K562 (cell line): ENCODE data around the gene RPL3. TPM values are rescaled to one million over a fixed set of nuclear protein-coding genes. Genes with fewer than 3 reads are reported as not detected.
A peak's percentile ranks its signal among the peaks of the same experiment; 100 is the strongest.

ENCODE experiments used
- ATAC-seq: fragments of 200-7000 bp; cut with Tn5 transposase; 3 replicates; pipeline ENCODE4 v1.9.1; 2020; ENCODE audit warnings: moderate library complexity
- BruUV-seq: library from RNA; stranded (reverse); fragments of 400-500 nt; replicated peaks from 2 replicates; lab custom pipeline; 2021; lab: Mats Ljungman, UMichigan
- CTCF ChIA-PET: fragments of 300-600 bp; formaldehyde crosslinking; extraction: SDS; loops from one replicate; lab custom pipeline; 2021; ENCODE audit warnings: low intra/inter-chr PET ratio; lab: Yijun Ruan, JAX
- POLR2A ChIA-PET: fragments of 300-600, 350-650 bp; sonication (Branson Sonifier 250); formaldehyde crosslinking; extraction: SDS; loops from one replicate; lab custom pipeline; 2021; ENCODE audit warnings: antibody characterized with exemption, inconsistent platforms; lab: Yijun Ruan, JAX
- DNase-seq, 4 experiments: peaks; one replicate each; pipeline versions ENCODE4 v3.0.0 to v3.0.0-alpha.2; 2011 to 2018; ENCODE audit warnings: low spot score in 3 of 4, mixed read lengths in 3 of 4; ENCODE audit errors: extremely low read depth in 1 of 4
- FAIRE-seq: peaks from 2 replicates; lab custom pipeline; 2011; peaks lifted over from hg19 to GRCh38; lab: Jason Lieb, UNC
- H2AFZ ChIP-seq: 2 replicates; pipeline ENCODE4 v1.6.0; 2011; ENCODE audit warnings: low read depth, low read length, control low read depth, inconsistent platforms
- H3K27ac ChIP-seq: fragments of 200-600 bp; 3 replicates; pipeline ENCODE4 v1.8.0; 2011; ENCODE audit warnings: low read depth, mild to moderate bottlenecking, control low read depth, inconsistent platforms, low read length, moderate library complexity, mixed read lengths; ENCODE audit errors: extremely low read depth
- H3K27me3 ChIP-seq, 2 experiments: fragments of 300-600 bp in 1 of 2; 2 replicates in 1 of 2; 3 replicates in 1 of 2; pipeline versions ENCODE4 v1.6.0 to v1.8.0; 2011; ENCODE audit warnings: inconsistent platforms in 2 of 2, low read length in 2 of 2, mild to moderate bottlenecking in 1 of 2, mixed read lengths in 1 of 2, moderate library complexity in 1 of 2; ENCODE audit not compliant: control insufficient read depth in 2 of 2, insufficient read depth in 2 of 2
- H3K36me3 ChIP-seq: fragments of 300-600 bp; 3 replicates; pipeline ENCODE4 v1.8.0; 2011; ENCODE audit warnings: mild to moderate bottlenecking, low read length, inconsistent platforms; ENCODE audit not compliant: control insufficient read depth, insufficient read depth
- H3K4me1 ChIP-seq, 2 experiments: fragments of 200-600 bp in 1 of 2; replicated peaks in 1 of 2; 2 replicates in 1 of 2; 3 replicates in 1 of 2; pipeline versions ENCODE4 v1.5.1 to v1.8.0; 2011; ENCODE audit warnings: inconsistent platforms in 2 of 2, low read length in 2 of 2, mild to moderate bottlenecking in 1 of 2, mixed read lengths in 1 of 2, moderate library complexity in 1 of 2; ENCODE audit not compliant: control insufficient read depth in 2 of 2, insufficient read depth in 2 of 2
- H3K4me2 ChIP-seq: 2 replicates; pipeline ENCODE4 v1.6.1; 2011; ENCODE audit warnings: low read length, control low read depth, inconsistent platforms, mixed read lengths; ENCODE audit not compliant: insufficient read depth
- H3K4me3 ChIP-seq: fragments of 200-600 bp; sonication (generic), shearing (Covaris generic); 2 replicates; pipeline ENCODE4 v1.5.1; 2016; ENCODE audit warnings: control low read depth, inconsistent platforms
- H3K79me2 ChIP-seq: fragments of 200-600 bp; 3 replicates; pipeline ENCODE4 v1.8.0; 2011; ENCODE audit warnings: low read length, inconsistent platforms; ENCODE audit not compliant: control insufficient read depth, insufficient read depth
- H3K9ac ChIP-seq, 2 experiments: 2 replicates each; pipeline versions ENCODE4 v1.6.0 to v1.6.1; 2011; ENCODE audit warnings: low read depth in 2 of 2, low read length in 2 of 2, control low read depth in 1 of 2, inconsistent platforms in 1 of 2, mild to moderate bottlenecking in 1 of 2, mixed read lengths in 1 of 2; ENCODE audit not compliant: insufficient read depth in 1 of 2
- H3K9me1 ChIP-seq: one replicate; pipeline ENCODE4 v1.6.0; 2011; ENCODE audit warnings: inconsistent platforms, mild to moderate bottlenecking, low read length, moderate library complexity; ENCODE audit not compliant: control insufficient read depth, insufficient read depth
- H3K9me3 ChIP-seq: replicated peaks from 2 replicates; pipeline ENCODE4 v1.5.1; 2011; ENCODE audit warnings: low read depth, low read length, inconsistent platforms; ENCODE audit not compliant: control insufficient read depth, insufficient read depth
- H4K20me1 ChIP-seq: replicated peaks from 2 replicates; pipeline ENCODE4 v1.6.1; 2011; ENCODE audit warnings: low read length, inconsistent platforms, mixed read lengths; ENCODE audit not compliant: control insufficient read depth, insufficient read depth
- E2F1 ChIP-seq: sonication (generic); formaldehyde crosslinking; IDR thresholded peaks from 2 replicates; pipeline ENCODE4 v1.8.1; 2023; ENCODE audit warnings: mild to moderate bottlenecking, missing genetic modification reagents, moderate library complexity
- FOXK2 ChIP-seq, 2 experiments: fragments of 450-650 bp; IDR thresholded peaks in 1 of 2; conservative IDR thresholded peaks in 1 of 2; 2 replicates each; pipeline ENCODE4 v1.6.1; 2016; ENCODE audit warnings: low read depth in 2 of 2, mild to moderate bottlenecking in 1 of 2
- NEUROD1 ChIP-seq: fragments of 150-350 bp; IDR thresholded peaks from 2 replicates; pipeline ENCODE4 v1.6.1; 2014; ENCODE audit warnings: borderline replicate concordance, low read length, low read depth; ENCODE audit not compliant: partially characterized antibody
- NONO ChIP-seq, 2 experiments: fragments of 200-400 bp in 1 of 2; fragments of 450-650 bp in 1 of 2; formaldehyde crosslinking in 1 of 2; IDR thresholded peaks; 2 replicates each; pipeline ENCODE4 v1.6.1; 2017; ENCODE audit warnings: low read depth in 2 of 2, mild to moderate bottlenecking in 2 of 2, moderate library complexity in 2 of 2, low read length in 1 of 2
- RBM14 ChIP-seq: fragments of 200-400 bp; formaldehyde crosslinking; IDR thresholded peaks from 2 replicates; pipeline ENCODE4 v1.6.1; 2018; ENCODE audit warnings: low read depth, mild to moderate bottlenecking, low read length, moderate library complexity, borderline replicate concordance; ENCODE audit not compliant: insufficient read depth
- VEZF1 ChIP-seq: fragments of 200-800 bp; sonication (Bioruptor generic); IDR thresholded peaks from 2 replicates; pipeline ENCODE4 v1.6.1; 2017; ENCODE audit warnings: missing genetic modification characterization, missing compliant biosample characterization
- ZNF764 ChIP-seq: fragments of 250-450 bp; sonication (Bioruptor Pico); IDR thresholded peaks from 2 replicates; pipeline ENCODE4 v1.4.0; 2020; ENCODE audit warnings: low read depth, mild to moderate bottlenecking, moderate library complexity
- WGBS: fragments of 100-300 bp; shearing (Covaris generic); methylation state at CpG from one replicate; pipeline ENCODE4 v1.1.6; 2016; ENCODE audit warnings: low coverage, mixed read lengths; ENCODE audit not compliant: insufficient coverage; ENCODE audit errors: missing lambda C conversion rate; 5-methylcytosine and 5-hydroxymethylcytosine counted together
- in situ Hi-C: fragments of 300-500 bp; cut with MboI; formaldehyde crosslinking; loops from 4 replicates; pipeline ENCODE4 v1.15.0; 2018; ENCODE audit warnings: inconsistent platforms, mixed read lengths
- intact Hi-C: fragments of 100-400 bp; cut with micrococcal nuclease; formaldehyde crosslinking; loops from 2 replicates; pipeline ENCODE4 v1.14.2; 2022
- polyA plus RNA-seq, 8 experiments: library from polyadenylated mRNA; depleted of rRNA in 4 of 8; stranded (reverse) in 5 of 8; unstranded in 3 of 8; fragments of >200 nt; fragmentation: Nextera tagmentation in 2 of 8; fragmentation: Illumina TruSeq in 1 of 8; extraction: Ambion mirVana in 2 of 8; extraction: Trizol in 1 of 8; gene quantifications; 2 replicates each; pipeline versions ENCODE4 v1.2.1 to v1.2.3, GENCODE V29; 2011 to 2014; ENCODE audit warnings: inconsistent platforms in 1 of 8, missing spikeins in 1 of 8
- total RNA-seq, 7 experiments: library from RNA; depleted of rRNA in 6 of 7; stranded (reverse); fragments of >200 nt in 6 of 7; fragmentation: Illumina TruSeq in 2 of 7; extraction: Trizol in 2 of 7; gene quantifications; 2 replicates each; pipeline versions ENCODE4 v1.2.1 to v1.2.3, GENCODE V29; 2011 to 2021; ENCODE audit warnings: low replicate concordance in 1 of 7
- TF ChIP-seq, protein P1 (sequence below), 3 experiments: IDR thresholded peaks in 2 of 3; conservative IDR thresholded peaks in 1 of 3; 2 replicates each; pipeline ENCODE4 v1.5.1; 2011 to 2012; ENCODE audit warnings: low read length in 3 of 3, mild to moderate bottlenecking in 3 of 3, control low read depth in 2 of 3, improper control_type of control experiment in 1 of 3, inconsistent platforms in 1 of 3, low read depth in 1 of 3, mixed read lengths in 1 of 3, moderate library complexity in 1 of 3; ENCODE audit not compliant: insufficient read depth in 2 of 3

The RPL3 gene
- total and polyA plus RNA-seq, 9 of the 15 experiments (the other 6 are each of a cell fraction or from before 2014, with no cell fraction given): 1,624 to 4,066 (median 2,565) TPM

DNA sequence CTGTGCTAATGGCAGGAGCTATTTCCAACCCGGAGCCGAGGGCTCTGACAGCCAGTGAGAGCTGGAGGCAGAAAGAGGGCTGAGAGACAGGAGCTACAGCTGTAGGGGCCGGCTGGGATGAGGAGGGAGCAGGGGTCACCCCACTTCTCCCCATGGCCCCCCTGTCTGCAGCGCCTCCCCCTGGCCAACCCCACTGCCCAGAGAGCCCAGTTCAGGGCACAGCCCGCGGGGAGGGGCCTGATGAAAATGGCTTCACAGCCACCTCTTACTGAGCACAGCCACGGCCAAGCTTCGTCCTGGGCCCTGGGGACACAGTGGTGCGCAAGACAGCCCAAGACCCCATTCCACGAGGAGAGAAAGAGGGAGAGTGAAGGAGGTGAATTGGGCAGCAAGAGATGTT lies 27.9 kb downstream of the RPL3 start:
- FAIRE-seq: no peak
- Histone ChIP-seq H3K4me3 (no peak overlapping the region), H3K4me1 (peaks cover 41 to 59% of the 10 kb centered on the region in 2 experiments), H3K27me3 (no peaks in the 10 kb centered on the region), H3K79me2 (no peaks in the 10 kb centered on the region), H3K9me1 (no peaks in the 10 kb centered on the region), H3K36me3 (no peaks in the 10 kb centered on the region), H3K4me2 (no peak overlapping the region), H3K9ac (0 out of 4 replicates have a peak overlapping the region, but pooled peaks of 1 of the 2 experiments have one; percentile 48), H2AFZ (peak overlapping the region; percentile 87; the same call in 1 of the 2 replicates), H4K20me1 (no peaks in the 10 kb centered on the region), H3K9me3 (no peaks in the 10 kb centered on the region), H3K27ac (peak overlapping the region; percentile 85; the same call in 2 of the 3 replicates)
- in situ Hi-C loops: no loop called here
- TF ChIP-seq NONO (IDR thresholded peaks at IDR 0.05; ENCODE audit: low read depth in 2 of 2, low read length in 1 of 2): no peak
- TF ChIP-seq VEZF1 (CRISPR knock-in tag): 0 out of 2 replicates have a peak, but pooled peaks have one; percentile 12
- no peak for TF ChIP-seq FOXK2 (conservative IDR thresholded peaks at IDR 0.05 in 1 of 2, IDR thresholded peaks at IDR 0.05 in 1 of 2; ENCODE audit: low read depth in 2 of 2)
- TF ChIP-seq, protein P1, sequence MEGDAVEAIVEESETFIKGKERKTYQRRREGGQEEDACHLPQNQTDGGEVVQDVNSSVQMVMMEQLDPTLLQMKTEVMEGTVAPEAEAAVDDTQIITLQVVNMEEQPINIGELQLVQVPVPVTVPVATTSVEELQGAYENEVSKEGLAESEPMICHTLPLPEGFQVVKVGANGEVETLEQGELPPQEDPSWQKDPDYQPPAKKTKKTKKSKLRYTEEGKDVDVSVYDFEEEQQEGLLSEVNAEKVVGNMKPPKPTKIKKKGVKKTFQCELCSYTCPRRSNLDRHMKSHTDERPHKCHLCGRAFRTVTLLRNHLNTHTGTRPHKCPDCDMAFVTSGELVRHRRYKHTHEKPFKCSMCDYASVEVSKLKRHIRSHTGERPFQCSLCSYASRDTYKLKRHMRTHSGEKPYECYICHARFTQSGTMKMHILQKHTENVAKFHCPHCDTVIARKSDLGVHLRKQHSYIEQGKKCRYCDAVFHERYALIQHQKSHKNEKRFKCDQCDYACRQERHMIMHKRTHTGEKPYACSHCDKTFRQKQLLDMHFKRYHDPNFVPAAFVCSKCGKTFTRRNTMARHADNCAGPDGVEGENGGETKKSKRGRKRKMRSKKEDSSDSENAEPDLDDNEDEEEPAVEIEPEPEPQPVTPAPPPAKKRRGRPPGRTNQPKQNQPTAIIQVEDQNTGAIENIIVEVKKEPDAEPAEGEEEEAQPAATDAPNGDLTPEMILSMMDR (IDR thresholded peaks at IDR 0.05 in 2 of 3, conservative IDR thresholded peaks at IDR 0.05 in 1 of 3; ENCODE audit: insufficient read depth in 2 of 3, low read depth in 1 of 3, low read length in 3 of 3): peak; percentile 27 to 45 (median 30); a peak in 3 of 6 replicates
- no peak for TF ChIP-seq NEUROD1
- TF ChIP-seq ZNF764 (CRISPR knock-in tag): peak; percentile 64; the same call in 1 of the 2 replicates
- TF ChIP-seq RBM14: no peak
- no peak for TF ChIP-seq E2F1 (CRISPR knock-in tag)
- ATAC-seq: peak; percentile 32
- BruUV-seq: no TSS peak
- POLR2A ChIA-PET: interaction anchor here (0.6 to 1.2 kb wide), 6 partner anchors 19 to 228 kb away, joined by 3 to 5 read pairs (median 3); partner anchors contain the start of gene RPL3
- intact Hi-C loops: no loop called here
- 80% methylated on average over 4 of the region's 10 CpGs for WGBS
- CTCF ChIA-PET: no interaction called here
- DNase-seq: no peak
